Adrenal gland (tissue), 5 donors: ENCODE results near the gene STEAP2.

ENCODE experiments used
- CTCF ChIP-seq, 6 experiments: fragments of 450-650 bp in 4 of 6; fragments of 200-600 bp in 2 of 6; sonication (generic) in 1 of 6; IDR thresholded peaks; 1 replicate in 5 of 6; 2 replicates in 1 of 6; pipeline versions ENCODE4 v1.5.1 to v1.8.0; 2016 to 2021; ENCODE audit warnings: antibody characterized with exemption in 6 of 6, mild to moderate bottlenecking in 2 of 6, moderate library complexity in 1 of 6
- POLR2A ChIP-seq, 2 donors: fragments of 450-650 bp; IDR thresholded peaks; one replicate each; pipeline ENCODE4 v1.6.1; 2017; ENCODE audit warnings: antibody characterized with exemption in 2 of 2, mild to moderate bottlenecking in 2 of 2, moderate library complexity in 1 of 2
- donor health status: DM: no; HTN: no; CAD: no.

DNA sequence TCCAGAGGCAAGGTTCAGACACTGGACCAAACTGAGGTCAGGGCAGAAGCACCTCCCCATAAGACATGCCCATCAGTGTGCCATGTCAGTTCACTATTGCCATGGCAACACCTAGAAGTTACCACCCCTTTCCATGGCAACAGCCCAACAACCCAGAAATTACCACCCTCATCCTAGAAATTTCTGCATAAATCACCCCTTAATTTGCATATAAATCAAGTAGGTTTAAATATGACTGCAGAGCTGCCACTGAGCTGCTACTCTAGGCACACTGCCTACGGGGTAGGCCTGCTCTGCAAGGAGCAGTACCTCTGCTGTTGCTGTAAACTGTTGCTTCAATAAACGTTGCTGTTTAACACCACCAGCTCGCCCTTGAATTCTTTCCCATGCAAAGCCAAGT, 12.7 kb downstream of the STEAP2 start:
- no peak for TF ChIP-seq CTCF (IDR thresholded peaks at IDR 0.05)
- TF ChIP-seq POLR2A (IDR thresholded peaks at IDR 0.05): no peak
